Amniotic stem cell (primary cell): ENCODE results near the gene GPX5.
"Not testable (repeated sequence)": the region's sequence is repeated elsewhere in the genome, so short reads cannot be mapped to it uniquely, and the experiment has no call there.

ENCODE experiments used
- DNase-seq: peaks from one replicate; lab custom pipeline; 2025; lab: John Stamatoyannopoulos, UW

The GPX5 gene

GRCh38 chr6:28512387-28512786, 13.3 kb upstream of the GPX5 start:
- not testable (repeated sequence) for DNase-seq

- DNase-seq, result no peak
These were observed 10.0 kb upstream of the GPX5 start, which contains the start of gene GPX6 for GRCh38 chr6:28515676-28516075. TSS of gene GPX6 (minus strand) at chr6:28515793. CDS start at chr6:28515743, 50 bp downstream.

- no peak for DNase-seq
These were observed 7.7 kb upstream of the GPX5 start for GRCh38 chr6:28517964-28518363.

GRCh38 chr6:28522594-28523240, 3.0 kb upstream of the GPX5 start:
- no peak for DNase-seq

- no peak for DNase-seq
These were observed 2.4 kb upstream of the GPX5 start for GRCh38 chr6:28523241-28523622.

- DNase-seq, result no peak
These were observed 5.1 kb downstream of the GPX5 start for GRCh38 chr6:28530777-28531176.

GRCh38 chr6:28531479-28532128, 5.9 kb downstream of the GPX5 start:
- no peak for DNase-seq

- DNase-seq, result no peak
These were observed 8.6 kb downstream of the GPX5 start for GRCh38 chr6:28534306-28534705.

- DNase-seq, result no peak
These were observed 9.2 kb downstream of the GPX5 start for GRCh38 chr6:28534875-28535274.

GRCh38 chr6:28537065-28537464, 11.4 kb downstream of the GPX5 start:
- DNase-seq, result no peak

- no peak for DNase-seq
These were observed 11.9 kb downstream of the GPX5 start for GRCh38 chr6:28537509-28538140.

GRCh38 chr6:28541996-28542395, 16.3 kb downstream of the GPX5 start:
- no peak for DNase-seq

- DNase-seq, result peak; percentile 26
These were observed 17.0 kb downstream of the GPX5 start for GRCh38 chr6:28542440-28543296.

GRCh38 chr6:28543651-28544610, 18.2 kb downstream of the GPX5 start:
- no peak for DNase-seq

- DNase-seq, result no peak
These were observed 20.3 kb downstream of the GPX5 start for GRCh38 chr6:28545955-28546354.

- not testable (repeated sequence) for DNase-seq
These were observed 21.3 kb downstream of the GPX5 start for GRCh38 chr6:28547003-28547402.

- no peak for DNase-seq
These were observed 26.4 kb downstream of the GPX5 start for GRCh38 chr6:28551891-28552666.

GRCh38 chr6:28553384-28553985, 27.8 kb downstream of the GPX5 start:
- no peak for DNase-seq

- DNase-seq, result no peak
These were observed 28.6 kb downstream of the GPX5 start for GRCh38 chr6:28553986-28554881.
